Lower leg skin (tissue), 3 donors: ENCODE results near the gene GPR78.

Experiments
- CTCF ChIP-seq, 3 donors: fragments of 450-650 bp; IDR thresholded peaks; one replicate each; pipeline ENCODE4 v1.5.1; 2016; ENCODE audit warnings: antibody characterized with exemption in 3 of 3, mild to moderate bottlenecking in 3 of 3, moderate library complexity in 2 of 3
- POLR2A ChIP-seq, 2 donors: fragments of 450-650 bp; IDR thresholded peaks; one replicate each; pipeline ENCODE4 v1.6.1; 2016 to 2017; ENCODE audit warnings: antibody characterized with exemption in 2 of 2, mild to moderate bottlenecking in 1 of 2, moderate library complexity in 1 of 2

GRCh38 chr4:8555716-8556115, 24.5 kb upstream of the GPR78 start:
- no peak for TF ChIP-seq CTCF (IDR thresholded peaks at IDR 0.05)
- TF ChIP-seq POLR2A (IDR thresholded peaks at IDR 0.05) = no peak
